ENCODE results near the gene IL22RA2.

GRCh38 chr6:137104926-137105325, 68.5 kb downstream of the IL22RA2 start:
- TF ChIP-seq, protein P1, sequence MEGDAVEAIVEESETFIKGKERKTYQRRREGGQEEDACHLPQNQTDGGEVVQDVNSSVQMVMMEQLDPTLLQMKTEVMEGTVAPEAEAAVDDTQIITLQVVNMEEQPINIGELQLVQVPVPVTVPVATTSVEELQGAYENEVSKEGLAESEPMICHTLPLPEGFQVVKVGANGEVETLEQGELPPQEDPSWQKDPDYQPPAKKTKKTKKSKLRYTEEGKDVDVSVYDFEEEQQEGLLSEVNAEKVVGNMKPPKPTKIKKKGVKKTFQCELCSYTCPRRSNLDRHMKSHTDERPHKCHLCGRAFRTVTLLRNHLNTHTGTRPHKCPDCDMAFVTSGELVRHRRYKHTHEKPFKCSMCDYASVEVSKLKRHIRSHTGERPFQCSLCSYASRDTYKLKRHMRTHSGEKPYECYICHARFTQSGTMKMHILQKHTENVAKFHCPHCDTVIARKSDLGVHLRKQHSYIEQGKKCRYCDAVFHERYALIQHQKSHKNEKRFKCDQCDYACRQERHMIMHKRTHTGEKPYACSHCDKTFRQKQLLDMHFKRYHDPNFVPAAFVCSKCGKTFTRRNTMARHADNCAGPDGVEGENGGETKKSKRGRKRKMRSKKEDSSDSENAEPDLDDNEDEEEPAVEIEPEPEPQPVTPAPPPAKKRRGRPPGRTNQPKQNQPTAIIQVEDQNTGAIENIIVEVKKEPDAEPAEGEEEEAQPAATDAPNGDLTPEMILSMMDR (IDR thresholded peaks at IDR 0.05), result no peak
- no peak for TF ChIP-seq POLR2A (IDR thresholded peaks at IDR 0.05)
